Lower leg skin (tissue), 4 donors: ENCODE data around the gene ZNF385B. TPM values are rescaled to one million over a fixed set of nuclear protein-coding genes. Genes with fewer than 3 reads are reported as not detected.

Source experiments
- DNase-seq, 2 donors: peaks; one replicate each; pipeline ENCODE4 v3.0.0-alpha.2; 2019; ENCODE audit warnings: low spot score in 2 of 2
- H3K4me3 ChIP-seq: fragments of 200-600 bp; sonication (generic); 2 replicates; pipeline ENCODE4 v1.5.1; 2017; ENCODE audit warnings: mild to moderate bottlenecking, low read depth; ENCODE audit not compliant: poor library complexity, severe bottlenecking
- CTCF ChIP-seq, 3 donors: fragments of 450-650 bp; IDR thresholded peaks; one replicate each; pipeline ENCODE4 v1.5.1; 2016; ENCODE audit warnings: antibody characterized with exemption in 3 of 3, mild to moderate bottlenecking in 3 of 3, moderate library complexity in 2 of 3
- POLR2A ChIP-seq, 2 donors: fragments of 450-650 bp; IDR thresholded peaks; one replicate each; pipeline ENCODE4 v1.6.1; 2016 to 2017; ENCODE audit warnings: antibody characterized with exemption in 2 of 2, mild to moderate bottlenecking in 1 of 2, moderate library complexity in 1 of 2
- WGBS, 2 donors: methylation state at CpG; one replicate each; pipeline ENCODE4 v1.1.5; 2018; 5-methylcytosine and 5-hydroxymethylcytosine counted together
- intact Hi-C: fragments of 100-400 bp; cut with DNase I; formaldehyde crosslinking; loops from one replicate; pipeline ENCODE4 v1.15.0; 2023; ENCODE audit warnings: low total_unique reads
- total RNA-seq, 4 donors: library from RNA; depleted of rRNA; stranded (reverse); fragments of >200 nt; gene quantifications; one replicate each; pipeline ENCODE4 v1.1.0, GENCODE V29; 2016

The ZNF385B gene
- total RNA-seq, 4 donors from 2014 or later: 0.97 to 1.4 TPM; not detected in 2

GRCh38 chr2:179533875-179534274 is 327.5 kb downstream of the ZNF385B start:
- intact Hi-C loops: no loop called here
- 92 to 97% methylated on average over 1 of the region's 1 CpG for WGBS, 2 donors
- no peak for TF ChIP-seq POLR2A (IDR thresholded peaks at IDR 0.05)
- no peak for TF ChIP-seq CTCF (IDR thresholded peaks at IDR 0.05)
- H3K4me3 ChIP-seq: no peak overlapping the region
- DNase-seq: no peak

- no peak for DNase-seq
- TF ChIP-seq POLR2A (IDR thresholded peaks at IDR 0.05) (no peak), CTCF (IDR thresholded peaks at IDR 0.05) (no peak)
- intact Hi-C loops: no loop called here
- 82 to 83% methylated on average over 2 of the region's 2 CpGs for WGBS, 2 donors
- H3K4me3 ChIP-seq: no peak overlapping the region
Measured at GRCh38 chr2:179532863-179533278, 328.5 kb downstream of the ZNF385B start.

- WGBS, 2 donors: 77 to 87% methylated on average over 2 of the region's 2 CpGs
- no peak overlapping the region for H3K4me3 ChIP-seq
- intact Hi-C loops: no loop called here
- no peak for DNase-seq
- no peak for TF ChIP-seq CTCF (IDR thresholded peaks at IDR 0.05)
- TF ChIP-seq POLR2A (IDR thresholded peaks at IDR 0.05): no peak
Measured at GRCh38 chr2:179528576-179529069, 332.8 kb downstream of the ZNF385B start.

- TF ChIP-seq CTCF (IDR thresholded peaks at IDR 0.05): no peak
- TF ChIP-seq POLR2A (IDR thresholded peaks at IDR 0.05): no peak
- intact Hi-C loops: no loop called here
- DNase-seq: no peak
- no peak overlapping the region for H3K4me3 ChIP-seq
- 64 to 78% methylated on average over 3 of the region's 3 CpGs for WGBS, 2 donors
Measured at GRCh38 chr2:179525340-179525739, 336.1 kb downstream of the ZNF385B start.

GRCh38 chr2:179524809-179525339 is 336.5 kb downstream of the ZNF385B start:
- no peak for TF ChIP-seq CTCF (IDR thresholded peaks at IDR 0.05)
- TF ChIP-seq POLR2A (IDR thresholded peaks at IDR 0.05): no peak
- intact Hi-C loops: no loop called here
- DNase-seq: no peak
- H3K4me3 ChIP-seq: no peak overlapping the region
- WGBS, 2 donors: 59% methylated on average over 5 of the region's 5 CpGs

- WGBS, 2 donors: 57% methylated on average over 1 of the region's 1 CpG
Measured at GRCh38 chr2:179521944-179522343, 339.5 kb downstream of the ZNF385B start.

More at GRCh38 chr2:179521944-179522343, 339.5 kb downstream of the ZNF385B start:
- no peak for TF ChIP-seq CTCF (IDR thresholded peaks at IDR 0.05)
- no peak for TF ChIP-seq POLR2A (IDR thresholded peaks at IDR 0.05)
- intact Hi-C loops: no loop called here
- DNase-seq: no peak
- H3K4me3 ChIP-seq: no peak overlapping the region
